Renal cortex interstitium (tissue), 11 donors: ENCODE results near the gene RAB34. TPM values are rescaled to one million over a fixed set of nuclear protein-coding genes. Genes with fewer than 3 reads are reported as not detected.

Experiments
- DNase-seq, 11 donors: peaks; one replicate each; pipeline ENCODE4 v3.0.0-alpha.2; 2013; ENCODE audit warnings: low read depth in 9 of 11, low spot score in 4 of 11; ENCODE audit errors: extremely low read depth in 1 of 11
- polyA plus RNA-seq, 3 donors: library from polyadenylated mRNA; unstranded; fragments of 120-200 nt; gene quantifications; one replicate each; pipeline ENCODE4 v1.2.1, GENCODE V29; 2013; ENCODE audit not compliant: insufficient read length in 3 of 3

RAB34 gene
- polyA plus RNA-seq, 3 donors: 169 to 186 (median 184) TPM

- no peak for DNase-seq
These were observed 11.8 kb downstream of the RAB34 start for GRCh38 chr17:28705728-28706334.

DNA sequence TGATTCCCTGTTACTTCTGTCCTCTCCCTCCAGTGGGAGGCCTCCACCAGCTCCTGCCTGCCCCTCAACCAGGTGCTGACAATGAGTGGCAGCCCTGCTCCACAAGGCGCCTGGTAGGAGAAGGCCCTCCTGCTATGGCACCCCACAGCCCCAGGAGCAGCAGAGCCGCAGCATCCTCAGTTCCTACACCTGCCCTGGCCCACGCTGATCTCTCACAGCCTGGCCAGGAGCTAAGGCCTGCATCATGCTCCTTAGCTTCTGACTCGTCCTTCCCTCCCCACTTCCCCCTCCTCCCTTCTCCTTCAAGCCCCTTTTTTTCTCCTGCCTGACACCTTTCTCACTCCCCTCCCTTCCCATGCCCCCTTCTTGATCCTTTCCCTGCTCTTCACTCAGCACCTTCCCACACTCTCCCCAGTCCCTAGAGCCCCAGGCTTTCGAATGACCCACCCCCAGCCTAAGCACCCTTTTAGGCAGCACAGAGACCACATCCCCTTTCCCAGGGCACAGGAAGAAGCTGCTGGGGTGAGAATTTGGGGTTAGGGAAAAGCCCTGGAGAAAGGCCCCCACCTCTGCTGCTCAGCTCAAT lies 12.5 kb downstream of the RAB34 start:
- DNase-seq: no peak

- no peak for DNase-seq
These were observed 13.3 kb downstream of the RAB34 start for GRCh38 chr17:28704219-28704858.

GRCh38 chr17:28703552-28704218 lies 14.0 kb downstream of the RAB34 start:
- no peak for DNase-seq

DNA sequence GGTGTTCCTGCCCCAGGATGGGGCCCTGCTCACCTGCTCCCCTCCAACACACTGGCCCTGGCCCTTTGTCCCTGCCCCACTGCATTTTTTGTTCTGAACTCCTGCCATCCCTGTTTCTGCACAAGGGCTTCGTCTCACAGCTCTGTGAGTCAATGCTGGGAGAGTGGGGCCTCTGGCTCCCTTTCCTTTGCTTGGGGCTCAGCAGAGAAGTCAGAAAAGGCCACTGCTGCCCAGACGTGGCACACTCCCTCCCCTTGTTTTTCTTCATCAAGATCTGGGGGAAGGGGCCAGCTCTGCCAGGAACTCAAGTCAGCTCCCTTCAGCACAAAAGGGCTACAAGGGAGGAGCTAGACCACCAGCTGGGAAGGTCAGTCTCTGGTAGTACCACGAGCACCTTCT lies 14.9 kb downstream of the RAB34 start:
- no peak for DNase-seq

- no peak for DNase-seq
These were observed 15.5 kb downstream of the RAB34 start for GRCh38 chr17:28702026-28702751.

DNA sequence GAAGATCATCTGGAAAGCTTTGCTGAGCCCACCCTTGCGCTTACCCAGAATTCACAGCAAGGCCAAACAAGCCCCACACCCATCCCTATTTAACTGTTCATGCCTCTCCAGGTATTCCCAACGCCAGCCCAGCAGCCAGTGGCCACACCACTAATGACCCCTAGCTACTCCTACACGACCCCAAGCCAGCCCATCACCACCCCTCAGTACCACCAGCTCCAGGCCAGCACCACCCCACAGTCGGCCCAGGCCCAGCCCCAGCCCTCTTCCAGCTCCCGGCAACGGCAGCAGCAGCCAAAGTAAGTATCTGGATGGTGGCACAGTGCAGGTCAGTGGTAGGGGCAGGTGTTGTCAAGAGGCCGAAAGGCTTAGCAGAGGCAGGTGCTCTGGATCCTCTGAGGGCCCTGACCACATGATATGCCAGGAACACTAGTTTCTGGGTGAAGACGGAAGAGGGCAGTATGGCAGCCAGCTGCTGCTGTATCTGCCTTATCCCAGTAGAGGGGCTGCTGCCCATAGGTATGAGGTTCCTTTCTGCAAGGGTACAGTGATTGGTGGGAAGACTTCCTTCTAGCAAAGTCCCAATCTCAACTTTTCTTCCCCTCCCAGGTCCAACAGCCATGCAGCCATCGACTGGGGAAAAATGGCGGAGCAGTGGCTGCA lies 16.7 kb downstream of the RAB34 start:
- no peak for DNase-seq

- DNase-seq: no peak
These were observed 17.4 kb downstream of the RAB34 start for GRCh38 chr17:28700278-28700677.

GRCh38 chr17:28698253-28698941 lies 19.3 kb downstream of the RAB34 start:
- DNase-seq: peak in 1 of 11 donors; percentile 57

GRCh38 chr17:28693869-28694268 lies 23.8 kb downstream of the RAB34 start:
- DNase-seq: no peak

GRCh38 chr17:28689011-28689410 lies 28.7 kb downstream of the RAB34 start:
- DNase-seq: no peak

DNA sequence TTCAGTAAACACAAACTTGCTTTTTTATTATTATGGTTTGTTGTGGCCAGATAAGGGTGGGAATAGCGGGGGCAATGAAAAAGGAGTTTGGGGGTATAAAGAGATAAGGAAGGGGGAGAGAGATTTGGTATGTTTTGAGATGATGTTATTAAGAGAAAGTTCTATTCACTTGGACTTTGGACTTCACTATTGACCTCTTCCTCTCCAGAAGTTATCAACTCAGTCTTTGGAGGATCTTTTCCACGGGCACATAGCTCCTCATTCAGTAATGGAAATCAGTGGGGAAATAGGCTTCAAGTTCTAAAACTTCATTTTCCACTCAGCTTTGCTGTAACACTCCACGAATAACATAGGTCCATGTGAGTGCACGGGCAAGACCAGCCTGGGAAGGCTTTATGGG lies 29.2 kb downstream of the RAB34 start:
- DNase-seq: no peak

- DNase-seq: no peak
These were observed 31.4 kb downstream of the RAB34 start for GRCh38 chr17:28686296-28686695.

DNA sequence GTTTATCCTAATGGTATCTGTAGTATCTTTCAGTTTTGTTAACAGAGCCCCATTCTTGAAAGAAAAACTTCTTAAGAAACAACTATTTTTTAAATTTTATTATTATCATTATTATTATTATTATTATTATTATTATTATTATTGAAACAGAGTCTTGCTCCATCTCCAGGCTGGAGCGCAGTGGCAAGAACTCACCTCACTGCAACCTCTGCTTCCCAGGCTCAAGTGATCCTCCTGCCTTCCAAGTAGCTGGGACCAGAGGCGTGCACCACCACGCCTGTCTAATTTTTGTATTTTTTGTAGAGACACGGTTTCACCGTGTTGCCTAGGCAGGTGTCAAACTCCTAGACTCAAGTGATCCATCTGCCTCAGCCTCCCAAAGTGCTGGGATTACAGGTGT lies 32.3 kb downstream of the RAB34 start:
- DNase-seq: no peak

GRCh38 chr17:28684963-28685362 lies 32.7 kb downstream of the RAB34 start:
- peak in 4 of 11 donors; percentile 24 to 33 (median 27) for DNase-seq

DNA sequence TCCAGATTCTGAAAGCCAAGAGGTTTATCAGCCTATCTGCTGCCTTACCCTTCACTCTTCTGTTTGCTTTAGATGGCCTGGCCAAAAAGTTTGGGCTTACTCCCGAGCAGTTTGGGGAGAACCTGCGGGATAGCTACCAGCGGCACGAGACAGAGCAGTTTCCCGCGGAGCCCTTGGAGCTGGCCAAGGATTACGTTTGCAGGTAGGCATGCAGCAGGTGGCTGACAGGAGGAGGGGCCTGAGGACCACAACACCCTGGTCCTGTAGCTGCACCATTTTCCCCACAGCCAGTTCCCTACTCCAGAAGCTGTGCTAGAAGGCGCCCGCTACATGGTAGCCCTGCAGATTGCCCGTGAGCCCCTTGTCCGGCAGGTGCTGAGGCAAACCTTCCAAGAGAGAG lies 35.0 kb downstream of the RAB34 start:
- no peak for DNase-seq

DNA sequence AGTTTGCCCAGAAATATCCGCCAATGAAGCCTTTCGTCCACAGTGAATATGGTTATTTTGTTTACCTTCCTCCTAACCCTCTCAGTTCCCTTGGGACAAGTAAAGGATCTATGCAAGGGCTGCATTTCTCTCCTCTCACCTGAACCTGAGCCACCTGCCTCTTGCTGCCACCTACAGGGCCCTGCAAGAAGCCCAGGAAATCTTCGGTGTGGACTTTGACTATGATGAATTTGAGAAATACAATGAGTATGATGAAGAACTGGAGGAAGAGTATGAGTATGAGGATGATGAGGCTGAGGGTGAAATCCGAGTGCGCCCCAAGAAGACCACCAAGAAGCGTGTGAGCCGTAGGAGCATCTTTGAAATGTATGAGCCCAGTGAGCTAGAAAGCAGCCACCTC lies 41.7 kb downstream of the RAB34 start:
- no peak for DNase-seq

GRCh38 chr17:28675490-28675889 lies 42.2 kb downstream of the RAB34 start:
- no peak for DNase-seq

DNA sequence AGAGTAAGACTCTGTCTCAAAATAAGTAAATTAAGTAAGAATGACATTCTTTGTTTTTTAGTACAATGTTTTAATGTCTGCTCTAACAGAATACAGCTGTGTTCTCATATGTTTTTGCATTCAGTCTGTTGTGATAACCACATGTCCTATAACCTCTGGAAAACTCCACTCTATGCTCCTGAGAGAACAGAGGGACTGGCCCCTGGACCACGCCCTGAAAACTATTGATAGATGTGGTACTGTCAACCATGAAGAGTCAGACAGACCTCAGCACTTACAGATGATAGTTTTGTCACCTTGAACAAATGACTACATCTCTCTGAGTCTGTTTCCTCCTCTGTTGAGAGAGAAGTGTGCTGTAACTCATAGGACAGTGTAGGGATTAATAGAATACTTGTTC lies 47.8 kb downstream of the RAB34 start:
- DNase-seq: no peak
